HG03175 (cell line): ENCODE data around the gene MKNK2.

Source experiments
- ATAC-seq: cut with Tn5 transposase; IDR thresholded peaks from one replicate; pipeline ENCODE4 v1.9.1; 2021; ENCODE audit warnings: mild to moderate bottlenecking, moderate library complexity; ENCODE audit not compliant: unreplicated experiment

The MKNK2 gene

DNA sequence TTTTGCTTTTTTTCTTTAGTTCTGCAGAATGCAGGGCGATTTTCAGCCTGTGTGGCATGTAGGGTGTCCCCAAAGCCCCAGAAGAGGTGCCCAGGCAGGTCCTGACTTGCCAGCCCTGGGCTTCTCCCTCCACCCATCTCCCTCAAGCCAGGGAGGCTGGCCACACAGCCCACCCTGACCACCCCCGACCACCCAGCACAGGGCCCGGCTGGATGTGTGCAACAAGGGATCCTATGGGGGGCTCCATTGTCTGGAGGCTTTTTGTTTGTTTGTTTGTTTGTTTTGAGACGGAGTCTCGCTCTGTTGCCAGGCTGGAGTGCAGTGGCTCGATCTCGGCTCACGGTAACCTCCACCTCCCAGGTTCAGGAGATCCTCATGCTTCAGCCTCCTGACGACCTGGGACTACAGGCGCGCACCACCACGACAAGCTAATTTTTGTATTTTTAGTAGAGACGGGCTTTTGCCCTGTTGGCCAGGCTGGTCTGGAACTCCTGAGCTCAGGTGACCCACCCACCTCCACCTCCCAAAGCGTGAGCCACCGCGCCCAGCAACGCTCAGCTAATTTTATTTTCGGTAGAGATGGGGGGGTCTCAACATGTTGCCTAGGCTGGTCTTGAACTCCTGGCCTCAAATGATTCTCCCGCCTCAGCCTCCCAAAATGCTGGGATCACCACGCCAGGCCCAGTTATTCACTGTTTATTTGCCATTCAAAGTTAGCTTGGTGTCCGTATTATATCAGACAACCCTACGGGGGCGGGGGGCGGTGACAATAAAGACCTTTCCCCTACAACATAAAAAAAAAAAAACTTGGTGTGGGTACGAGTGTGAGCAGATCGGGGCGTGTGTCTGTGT, 7.8 kb upstream of the MKNK2 start:
- ATAC-seq = no peak

DNA sequence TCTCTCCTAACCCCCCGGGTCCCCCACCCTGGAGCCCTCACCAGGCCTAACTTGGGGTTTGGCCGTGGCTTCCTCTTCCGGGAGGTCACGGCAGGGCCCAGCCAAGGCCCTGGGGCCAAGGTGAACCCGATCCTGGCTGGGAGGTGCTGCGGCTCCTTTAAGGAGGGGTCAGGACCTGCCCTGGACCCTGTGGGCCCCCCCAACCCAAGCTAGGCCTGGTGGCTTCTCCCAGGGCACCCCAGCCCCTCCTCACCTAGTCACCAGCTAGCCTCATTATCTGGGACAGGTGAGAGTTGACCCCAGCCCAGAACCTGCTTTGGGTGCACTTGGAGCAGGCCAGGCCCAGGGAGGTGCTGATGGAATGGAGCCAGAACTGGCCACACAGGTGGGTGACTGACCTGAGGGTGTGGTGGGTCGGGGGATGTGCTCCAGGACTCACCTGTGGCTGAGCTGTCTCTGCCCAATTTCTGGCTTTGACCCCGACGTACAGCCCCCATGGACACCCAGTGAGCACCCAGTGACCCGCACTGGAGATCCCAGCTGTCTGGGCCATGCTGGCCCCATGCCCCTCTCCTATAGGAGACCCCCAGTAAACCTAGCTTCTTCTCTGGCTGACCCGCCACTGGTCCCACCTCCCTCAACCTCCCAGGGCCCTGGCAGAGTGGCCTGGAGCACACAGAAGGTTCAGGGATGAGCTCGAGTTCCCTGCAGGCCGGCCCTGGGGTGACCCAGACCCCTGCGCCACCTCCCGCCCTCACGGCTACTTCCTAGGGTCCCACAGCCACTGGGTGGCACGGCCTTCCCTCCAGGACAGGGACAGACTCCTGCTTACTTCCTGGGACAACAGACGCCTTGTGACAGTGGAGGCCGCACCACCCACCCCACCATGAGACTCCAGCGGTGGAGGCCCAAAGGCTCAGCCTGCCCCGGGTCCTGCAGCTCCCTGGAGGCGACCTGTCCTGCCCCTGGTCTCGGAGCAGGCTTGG, 6.7 kb upstream of the MKNK2 start:
- ATAC-seq = no peak

DNA sequence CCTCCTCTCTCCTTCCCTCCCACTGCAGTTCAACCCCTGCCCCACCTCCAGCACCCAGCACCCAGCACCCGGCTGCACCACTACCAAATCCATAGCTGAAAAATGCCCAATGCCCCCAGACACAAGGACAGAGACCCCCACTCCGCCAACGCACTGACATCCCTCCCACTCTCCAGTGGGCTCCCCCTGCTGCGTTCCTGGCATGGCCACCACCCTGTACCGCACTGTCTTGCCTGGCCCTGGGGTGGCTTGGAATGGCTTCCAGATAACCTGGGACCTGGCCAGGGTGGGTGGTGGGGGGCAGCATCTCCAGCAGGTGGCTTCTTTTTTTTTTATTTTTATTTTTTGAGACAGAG, 5.8 kb upstream of the MKNK2 start:
- ATAC-seq = no peak

DNA sequence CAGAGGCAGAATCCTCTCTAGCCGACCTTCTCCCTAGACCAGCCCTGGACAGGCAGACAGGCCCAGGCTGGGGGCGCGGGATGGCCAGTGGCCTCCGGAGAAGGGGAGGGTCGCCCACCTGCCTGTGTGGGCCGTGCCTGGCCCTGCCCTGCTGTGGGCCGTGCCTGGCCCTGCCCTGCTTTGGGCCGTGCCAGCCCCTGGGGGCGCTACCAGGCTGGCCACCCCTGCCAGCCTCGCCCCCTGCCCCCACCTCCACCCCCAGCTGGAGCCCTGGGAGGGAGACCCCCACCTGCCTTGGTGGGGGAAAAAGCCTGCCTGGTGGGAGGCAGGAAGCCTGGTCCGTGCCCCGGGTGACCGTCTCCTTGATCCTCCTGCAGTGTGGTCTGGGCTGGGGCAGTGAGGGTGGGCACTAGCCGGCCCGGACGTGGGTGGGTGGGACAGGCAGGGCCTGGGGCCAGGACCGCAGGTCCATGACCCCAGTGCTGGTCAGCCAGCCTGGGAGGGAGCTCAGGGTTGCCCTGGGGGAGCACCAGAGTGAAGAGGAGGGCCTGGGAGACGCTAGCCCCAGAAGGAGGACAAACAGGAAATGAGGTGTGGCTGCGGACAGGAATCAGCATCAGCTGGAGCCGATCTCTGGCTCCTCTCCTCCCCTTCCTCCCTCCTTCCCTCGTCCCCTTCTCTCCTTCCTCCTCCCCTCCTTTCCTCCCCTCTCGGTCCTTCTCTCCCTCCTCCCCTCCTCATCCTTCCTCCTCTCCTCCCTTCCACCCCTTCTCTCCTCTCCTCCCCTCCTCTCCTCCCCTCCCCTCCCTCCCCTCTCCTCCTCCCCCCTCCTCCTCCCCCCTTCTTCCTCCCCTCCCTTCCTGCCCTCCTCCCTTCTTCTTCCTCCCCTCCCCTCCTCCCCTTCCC, 5.1 kb upstream of the MKNK2 start:
- ATAC-seq = no peak

- ATAC-seq = no peak
These were observed 3.7 kb upstream of the MKNK2 start for GRCh38 chr19:2054763-2055162.

DNA sequence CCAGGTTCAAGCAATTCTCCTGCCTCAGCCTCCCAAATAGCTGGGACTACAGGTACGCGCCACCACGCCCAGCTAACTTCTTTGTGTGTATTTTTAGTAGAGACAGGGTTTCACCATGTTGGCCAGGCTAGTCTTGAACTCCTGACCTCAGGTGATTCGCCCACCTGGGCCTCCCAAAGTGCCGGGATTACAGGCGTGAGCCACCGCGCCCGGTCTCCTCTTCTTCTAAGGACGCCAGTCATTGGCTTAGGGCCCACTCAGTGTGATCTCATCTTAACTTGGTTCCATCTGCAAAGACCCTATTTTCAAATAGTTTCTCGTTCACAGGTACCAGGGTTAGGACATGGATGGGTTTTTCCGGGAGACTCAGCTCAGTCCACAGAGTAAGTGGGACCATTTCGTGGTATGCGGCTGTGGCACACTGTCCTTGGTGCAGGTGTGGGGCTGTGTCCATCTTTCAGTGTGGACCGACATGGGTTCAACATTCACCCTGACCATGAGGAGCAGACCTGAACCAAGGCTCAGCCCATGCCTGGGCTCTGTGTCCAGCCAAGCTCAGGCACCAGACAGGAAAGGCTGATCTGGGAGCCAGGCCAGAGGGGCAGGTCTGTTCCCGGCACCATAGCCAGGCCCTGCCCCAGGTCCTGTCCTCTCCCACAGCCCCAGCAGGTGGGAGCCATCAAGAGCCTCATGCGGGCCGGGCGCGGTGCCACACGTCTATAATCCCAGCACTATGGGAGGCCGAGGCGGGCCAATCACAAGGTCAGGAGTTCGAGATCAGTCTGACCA, 2.8 kb upstream of the MKNK2 start:
- no peak for ATAC-seq

DNA sequence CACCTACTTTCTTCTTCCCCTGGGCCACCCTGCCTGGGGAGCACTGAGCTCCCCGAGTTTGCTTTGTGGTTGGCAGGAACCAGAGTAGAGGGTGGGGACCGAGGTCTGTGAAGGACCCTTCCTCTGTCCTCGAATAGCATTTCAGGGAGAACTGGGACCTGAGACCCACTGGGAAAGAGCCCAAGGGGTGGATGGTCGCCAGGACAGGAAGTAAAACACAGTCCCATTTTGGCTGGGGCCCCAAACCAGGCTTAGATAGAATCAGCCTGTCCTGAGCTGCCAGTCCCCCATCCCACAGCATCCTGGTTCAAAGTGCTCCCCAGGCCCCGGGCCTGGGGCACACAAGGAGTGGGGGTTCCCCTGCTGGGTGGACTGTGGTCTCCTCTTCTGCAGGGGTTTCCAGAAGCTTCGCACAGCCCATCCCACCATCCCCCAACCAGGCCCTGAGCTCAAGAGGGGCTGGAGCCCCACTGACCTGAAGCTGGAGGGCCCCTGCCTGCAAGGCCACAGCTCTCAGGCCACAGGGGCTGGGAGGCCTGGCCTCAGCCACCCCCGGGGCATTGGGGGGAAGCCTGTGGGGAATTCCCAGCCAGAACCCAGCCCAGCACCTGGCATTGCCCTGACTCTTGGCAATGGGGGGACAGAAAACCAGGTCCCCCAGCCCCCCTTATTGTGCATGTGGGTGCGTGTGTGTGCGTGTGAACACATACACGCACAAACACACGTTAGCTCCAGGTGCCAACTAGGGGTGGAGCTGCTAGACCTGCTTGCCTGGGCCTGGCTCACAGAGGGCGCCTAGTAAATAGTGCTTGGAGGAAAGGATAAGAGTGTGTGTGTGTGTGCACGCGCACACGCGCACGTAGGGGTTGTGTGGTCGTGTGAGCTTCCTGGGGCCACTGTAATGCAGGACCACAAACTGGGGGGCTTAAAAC, 995 bp upstream of the MKNK2 start:
- no peak for ATAC-seq

- peak; percentile 1 for ATAC-seq
These were observed 574 bp downstream of the MKNK2 start for GRCh38 chr19:2050349-2050990.

- ATAC-seq = no peak
These were observed 1.2 kb downstream of the MKNK2 start for GRCh38 chr19:2049741-2050348.

DNA sequence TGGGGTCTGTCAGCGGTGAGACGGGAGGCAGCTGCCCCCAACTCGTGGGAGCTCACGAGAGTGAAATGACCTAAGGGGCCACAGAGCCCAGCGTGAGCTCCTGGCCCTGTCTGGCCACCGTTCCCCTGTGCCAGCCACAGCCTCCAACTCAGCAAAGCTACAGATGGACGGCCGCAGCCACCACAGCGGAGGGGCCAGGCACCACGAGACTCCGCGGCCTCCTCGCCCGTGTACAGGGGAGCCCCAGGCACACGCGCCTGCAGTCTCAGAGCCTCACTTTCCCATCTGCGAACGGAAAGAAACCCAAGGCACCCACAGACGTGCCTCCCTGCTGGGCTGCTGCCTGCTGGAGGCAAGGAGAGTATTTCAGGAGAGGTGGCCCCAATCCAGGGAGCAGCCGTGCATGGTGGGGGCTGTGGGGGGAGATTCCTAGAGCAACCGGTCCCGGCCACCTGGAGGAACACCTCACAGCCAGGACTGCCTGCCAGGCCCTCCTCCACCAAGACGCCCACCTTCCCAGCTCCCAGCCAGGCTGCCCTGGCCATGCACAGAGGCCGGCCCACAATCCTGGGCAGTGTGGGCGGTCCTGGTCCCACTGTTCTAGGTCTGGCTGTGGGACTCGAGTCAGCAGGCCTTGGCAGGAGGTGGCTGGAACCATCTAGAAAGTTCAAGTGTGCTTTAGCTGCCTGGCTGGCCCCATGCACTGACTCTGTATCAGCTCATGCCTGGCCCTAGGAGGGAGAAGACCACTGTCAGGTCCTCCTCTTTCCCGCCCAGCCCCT, 1.9 kb downstream of the MKNK2 start:
- ATAC-seq = no peak

DNA sequence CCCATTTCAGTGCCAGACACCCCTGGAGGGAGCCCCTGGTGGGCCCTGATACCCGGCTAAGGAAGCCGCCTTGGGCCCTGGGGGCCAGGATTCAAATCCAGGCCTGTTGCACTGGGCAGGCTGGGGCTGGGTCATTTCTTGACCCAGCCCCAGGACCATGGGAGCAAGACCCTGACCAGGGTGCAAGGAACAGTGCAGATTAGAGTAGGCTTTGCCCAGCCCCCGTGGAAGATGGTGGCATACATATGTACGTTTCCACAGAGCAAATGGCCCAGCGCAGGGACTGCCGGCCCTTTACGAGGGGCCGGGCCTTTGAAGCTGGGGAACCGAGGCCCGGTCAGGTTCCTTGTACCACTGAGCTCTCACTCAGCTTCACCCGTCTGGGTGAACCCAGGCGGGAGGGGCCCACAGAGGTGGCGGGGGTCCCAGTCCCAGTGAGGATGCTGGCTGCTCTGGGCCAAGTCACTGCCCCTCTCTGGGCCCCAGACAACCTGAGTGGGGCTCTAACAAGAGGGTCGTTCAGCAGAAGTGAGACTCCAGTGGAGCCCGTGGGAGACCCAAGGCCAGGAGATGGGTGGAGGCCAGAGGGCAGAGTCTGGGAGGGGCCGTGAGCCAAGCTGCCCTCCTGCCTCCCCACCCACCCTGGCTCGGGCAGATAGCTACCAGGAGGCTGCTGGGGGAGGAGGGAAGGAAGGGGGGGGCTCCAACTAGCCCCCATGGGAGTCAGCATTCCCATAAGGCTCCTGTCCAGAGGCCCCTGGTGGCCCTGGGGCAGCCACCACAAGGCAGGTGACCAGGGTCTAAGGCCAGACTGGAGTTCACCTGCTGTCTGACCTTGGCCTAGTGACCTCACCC, 2.7 kb downstream of the MKNK2 start:
- no peak for ATAC-seq

GRCh38 chr19:2047449-2048103, 3.5 kb downstream of the MKNK2 start:
- no peak for ATAC-seq

DNA sequence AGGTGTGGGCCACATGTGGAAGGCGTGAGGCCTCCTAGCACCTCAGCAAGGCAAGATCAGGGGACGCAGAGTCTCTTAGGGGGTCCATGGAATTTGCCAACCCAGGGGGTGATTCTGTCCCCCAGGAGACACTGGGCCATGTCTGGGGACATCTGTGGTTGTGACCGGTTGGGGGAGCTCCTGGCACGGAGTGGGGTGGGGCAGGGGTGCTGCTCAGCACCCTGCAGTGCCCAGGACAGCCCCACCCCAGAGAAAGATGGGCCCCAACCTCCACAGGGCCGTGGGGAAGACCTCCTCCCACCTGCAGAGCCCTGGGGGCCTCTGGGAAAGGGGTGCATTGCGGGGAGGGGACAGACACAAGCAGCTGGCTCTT, 4.0 kb downstream of the MKNK2 start:
- ATAC-seq = no peak

DNA sequence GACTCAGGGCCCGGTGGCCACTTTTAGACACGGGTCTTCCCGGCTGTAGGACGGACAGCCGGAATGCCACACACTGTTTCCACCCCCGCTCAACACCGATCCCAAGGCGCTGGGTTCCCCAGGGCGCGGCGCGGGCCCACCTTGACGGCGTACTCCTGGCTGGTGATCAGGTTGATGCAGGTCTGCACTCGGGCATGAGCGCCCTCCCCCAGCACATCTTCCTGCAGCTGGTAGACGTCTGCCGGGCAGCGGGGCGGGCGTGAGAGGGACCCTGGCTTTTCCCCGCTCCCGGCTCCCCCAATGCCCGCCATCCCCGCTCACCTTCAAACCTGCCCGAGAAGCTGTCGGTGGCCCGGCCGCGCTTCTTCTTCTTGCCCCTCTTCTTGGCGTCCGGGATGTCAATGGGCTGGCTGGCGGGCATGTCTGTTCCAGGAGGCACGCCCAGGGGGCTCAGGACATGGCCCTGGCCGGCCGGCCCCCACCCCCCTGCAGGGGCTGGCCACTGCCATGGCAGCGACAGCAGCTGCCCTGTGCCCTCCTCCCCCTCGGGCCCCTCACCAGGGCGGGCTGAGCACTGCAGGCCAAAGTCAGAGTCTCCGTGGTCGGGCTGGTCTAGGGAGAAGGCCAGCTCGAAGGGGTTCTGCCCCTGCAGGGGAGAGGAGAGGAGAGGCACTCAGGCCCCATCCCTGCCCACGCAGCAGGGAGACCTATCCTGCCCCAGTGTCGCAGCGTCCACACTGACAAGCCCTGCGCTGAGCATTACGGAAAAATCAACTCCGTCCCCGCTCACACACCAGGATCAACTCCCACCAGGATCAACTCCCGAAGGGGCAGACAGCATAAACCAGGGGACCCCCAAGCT, 4.8 kb downstream of the MKNK2 start:
- ATAC-seq = no peak

- ATAC-seq = no peak
These were observed 5.5 kb downstream of the MKNK2 start for GRCh38 chr19:2045501-2046045.
